ENCODE measurements around the gene TTC21B.
"Not testable (repeated sequence)": the region's sequence is repeated elsewhere in the genome, so short reads cannot be mapped to it uniquely, and the experiment has no call there.

TTC21B gene

DNA sequence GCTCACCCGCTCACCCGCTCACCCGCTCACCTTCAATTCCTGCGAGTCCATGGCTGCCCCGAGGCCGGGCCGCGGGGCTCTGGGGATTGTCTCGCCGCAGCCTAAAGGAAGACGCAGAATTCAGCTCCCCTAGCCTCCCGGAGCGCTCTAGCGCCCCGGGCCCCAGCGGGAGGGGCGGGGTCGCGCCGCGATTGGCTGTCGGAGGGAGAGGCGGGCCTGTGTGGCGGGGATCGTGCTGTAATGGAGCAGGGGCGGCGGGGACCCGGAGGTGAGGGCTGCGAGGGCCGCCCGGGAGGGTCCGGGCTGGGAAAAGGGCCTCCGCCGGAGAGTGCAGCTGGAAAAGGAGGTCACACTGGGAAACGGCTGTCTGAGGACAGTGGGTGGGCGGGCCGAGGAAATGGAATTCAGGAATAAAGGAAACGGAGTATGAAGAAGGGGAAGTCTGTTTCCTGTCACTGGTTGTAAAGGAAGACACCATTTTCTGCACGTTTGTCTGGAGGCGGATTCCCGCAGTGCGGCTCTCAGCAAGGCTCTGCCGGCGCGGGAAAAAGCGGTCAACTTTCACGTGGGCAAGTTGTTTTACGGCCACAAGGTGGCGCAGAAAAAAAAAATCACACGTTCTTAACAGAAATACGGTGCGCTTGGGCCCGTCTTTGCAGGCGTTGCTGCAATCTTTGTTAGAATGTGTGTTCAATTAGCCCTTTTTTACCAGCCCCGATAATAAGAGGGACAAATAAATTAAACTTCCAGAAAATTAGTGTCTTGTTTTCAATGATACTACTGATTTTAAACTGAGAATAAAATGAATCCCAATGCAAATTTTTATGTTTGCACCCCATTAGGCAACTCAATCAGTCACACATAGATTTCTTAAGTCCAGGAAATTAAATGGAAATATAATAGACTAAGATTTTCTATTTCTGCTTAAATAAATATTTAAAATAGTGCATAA is at the start of gene TTC21B:
TSS of gene TTC21B (minus strand) at position 122 of the 952 bp plus-strand sequence. CDS start at position 51, 71 bp downstream.
- DNase-seq, result peak; percentile 78 to 98

DNA sequence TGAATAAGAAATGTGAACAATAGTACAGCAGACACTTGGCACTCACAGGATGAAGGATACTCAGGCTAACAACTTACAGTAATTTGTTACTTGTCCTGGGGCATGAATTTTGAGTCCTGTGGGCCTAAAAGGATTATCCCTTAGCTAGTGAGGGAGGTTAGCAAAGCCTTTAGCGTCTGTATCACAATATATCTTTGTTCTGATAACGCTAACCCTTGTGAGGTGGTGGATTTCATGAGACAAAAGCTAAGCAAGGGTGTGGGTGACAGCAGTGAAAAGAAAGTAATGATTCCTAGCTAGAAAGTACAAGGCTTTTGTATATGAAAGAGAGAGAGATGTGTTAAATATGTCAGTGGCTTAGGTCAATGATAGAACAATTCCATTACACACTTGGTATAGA is 46.8 kb upstream of the TTC21B start:
- DNase-seq, result no peak

DNA sequence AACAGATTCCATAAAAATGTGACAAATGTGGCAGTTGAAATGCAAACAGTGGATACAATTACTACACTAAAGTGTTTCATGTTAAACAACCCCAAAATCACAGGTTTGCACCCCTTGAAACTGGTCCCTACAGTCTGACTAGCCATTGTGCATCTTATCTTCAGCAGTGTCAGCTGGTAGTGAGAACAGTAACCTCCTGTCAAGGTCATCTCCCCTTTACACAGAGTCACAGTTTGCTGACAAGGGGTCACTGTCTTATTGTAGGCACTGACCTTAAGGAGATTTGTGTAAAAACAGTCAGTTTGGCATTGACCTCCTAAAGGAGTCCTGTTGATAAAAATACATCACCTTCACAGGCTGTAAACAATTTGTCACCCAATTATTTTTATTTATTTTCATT is 37.3 kb upstream of the TTC21B start:
- DNase-seq, result no peak

DNA sequence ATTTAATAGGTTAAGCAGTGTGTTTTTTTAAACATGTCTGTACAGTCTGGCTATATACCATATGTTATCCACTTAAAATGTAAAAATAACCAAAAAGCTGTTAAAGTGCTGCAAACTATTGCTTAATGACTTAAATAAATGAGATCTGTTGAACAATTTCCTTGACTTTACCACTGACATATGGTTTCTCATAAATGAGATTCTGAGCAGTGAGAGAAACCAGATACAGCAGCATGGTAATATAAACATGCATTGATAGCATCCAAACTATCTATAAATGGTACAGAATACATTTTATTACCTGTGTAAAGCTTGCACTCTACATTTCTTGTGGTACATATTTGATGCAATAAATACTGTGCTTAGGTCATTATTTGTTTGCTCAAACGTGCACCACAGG is 36.3 kb upstream of the TTC21B start:
- no peak for DNase-seq

DNA sequence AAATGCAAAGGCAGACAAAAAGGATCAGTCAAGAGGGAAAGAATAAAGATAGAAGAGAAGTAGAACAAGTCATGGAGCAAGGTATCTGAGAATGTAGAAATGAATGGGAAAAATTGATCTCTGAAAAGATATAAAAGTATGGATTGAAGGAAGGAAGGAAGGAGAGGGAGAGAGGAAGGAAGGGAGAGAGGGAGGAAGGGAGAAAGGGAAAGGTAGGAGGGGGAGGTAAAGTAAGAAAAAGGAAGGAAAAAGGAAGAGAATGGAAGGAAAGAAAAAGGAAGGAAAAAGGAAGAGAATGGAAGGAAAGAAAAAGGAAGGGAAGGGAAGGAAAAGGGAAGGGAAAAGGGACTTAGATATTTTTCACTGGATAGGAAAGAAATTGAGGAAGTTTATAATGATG is 31.5 kb upstream of the TTC21B start:
- no peak for DNase-seq

DNA sequence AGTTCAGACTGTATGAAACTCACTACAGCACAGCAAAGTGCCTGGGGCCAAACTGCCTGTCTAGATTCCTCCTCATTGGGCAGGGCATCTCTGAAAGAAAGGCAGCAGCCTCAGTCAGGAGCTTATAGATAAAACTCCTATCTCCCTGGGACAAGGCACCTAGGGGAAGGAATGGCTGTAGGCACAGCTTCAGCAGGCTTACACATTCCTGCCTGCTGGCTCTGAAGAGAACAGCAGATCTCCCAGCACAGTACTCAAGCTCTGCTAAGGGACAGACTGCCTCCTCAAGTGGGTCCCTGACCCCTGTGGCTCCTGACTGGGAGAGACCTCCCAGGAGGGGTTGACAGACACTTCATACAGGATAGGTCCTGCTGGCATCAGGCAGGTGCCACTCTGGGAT is 18.6 kb upstream of the TTC21B start:
- not testable (repeated sequence) for DNase-seq

DNA sequence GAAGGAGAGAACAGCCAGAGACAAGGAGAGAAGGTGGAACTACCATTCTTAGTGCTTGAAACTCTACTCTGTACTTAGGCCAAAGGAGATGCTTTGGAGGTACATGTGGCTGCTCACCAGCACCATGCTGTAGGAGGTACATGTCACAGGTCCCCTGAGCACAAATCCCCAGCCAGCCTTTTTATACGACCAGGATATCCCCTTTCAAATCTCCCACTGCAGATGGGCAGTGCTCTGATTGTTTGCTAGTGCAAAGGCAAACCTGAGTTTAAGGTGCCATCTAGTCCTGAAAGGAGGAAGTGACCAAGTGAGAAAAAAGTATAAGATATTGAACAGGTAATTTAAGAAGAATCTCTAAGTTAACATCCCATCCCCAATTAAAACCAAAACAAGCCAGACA is 17.1 kb upstream of the TTC21B start:
- DNase-seq, result no peak

DNA sequence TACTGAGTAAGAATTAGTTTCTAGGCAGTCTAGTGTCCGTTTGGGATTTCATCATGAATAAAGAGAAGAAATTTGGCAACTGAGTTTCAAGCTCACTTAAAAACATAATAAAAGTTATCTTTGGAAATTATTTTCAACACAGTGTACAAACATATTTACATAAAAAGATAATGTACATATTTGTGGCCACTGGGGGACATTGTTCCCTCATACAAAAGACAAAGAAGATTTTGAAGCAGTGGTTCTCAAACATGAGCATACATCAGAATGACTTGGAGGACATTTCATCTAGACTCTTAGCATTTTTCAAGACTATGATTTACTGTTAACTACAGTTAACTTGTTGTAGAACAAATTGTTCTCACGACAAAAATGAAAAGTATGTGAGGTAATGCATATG is 15.7 kb upstream of the TTC21B start:
- no peak for DNase-seq

DNA sequence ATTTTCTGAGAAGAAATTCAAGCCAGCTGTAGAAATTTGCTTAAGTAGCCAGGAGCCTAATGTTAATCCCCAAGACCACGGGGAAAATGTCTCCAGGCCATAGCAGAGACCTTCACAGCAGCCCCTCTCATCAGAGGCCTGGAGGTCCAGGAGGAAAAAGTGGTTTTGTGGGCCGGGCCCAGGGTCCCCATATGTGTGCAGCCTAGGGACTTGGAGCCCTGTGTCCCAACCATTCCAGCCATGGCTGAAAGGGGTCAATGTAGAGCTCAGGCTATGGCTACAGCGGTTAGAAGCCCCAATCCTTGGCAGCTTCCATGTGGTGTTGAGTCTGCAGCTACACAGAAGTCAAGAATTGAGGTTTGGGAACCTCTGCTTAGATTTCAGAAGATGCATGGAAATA is 14.2 kb upstream of the TTC21B start:
- DNase-seq, result no peak

DNA sequence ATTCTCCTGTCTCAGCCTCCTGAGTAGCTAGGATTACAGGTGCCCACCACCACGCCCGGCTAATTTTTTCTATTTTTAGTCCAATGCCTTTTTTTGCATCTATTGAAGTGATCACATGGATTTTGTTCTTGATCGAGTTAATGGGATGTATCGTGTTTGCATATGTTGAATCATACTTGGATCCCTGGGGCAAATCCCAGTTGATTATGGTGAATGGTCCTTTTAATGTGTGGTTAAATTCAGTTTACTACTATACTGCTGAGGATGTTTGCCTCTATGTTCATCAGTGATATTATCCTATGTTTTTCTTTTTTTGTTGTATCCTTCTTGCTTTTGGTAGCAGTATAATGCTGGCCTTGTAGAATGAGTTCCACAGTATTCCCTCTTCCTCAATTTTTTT is 8.2 kb upstream of the TTC21B start:
- DNase-seq, result no peak

DNA sequence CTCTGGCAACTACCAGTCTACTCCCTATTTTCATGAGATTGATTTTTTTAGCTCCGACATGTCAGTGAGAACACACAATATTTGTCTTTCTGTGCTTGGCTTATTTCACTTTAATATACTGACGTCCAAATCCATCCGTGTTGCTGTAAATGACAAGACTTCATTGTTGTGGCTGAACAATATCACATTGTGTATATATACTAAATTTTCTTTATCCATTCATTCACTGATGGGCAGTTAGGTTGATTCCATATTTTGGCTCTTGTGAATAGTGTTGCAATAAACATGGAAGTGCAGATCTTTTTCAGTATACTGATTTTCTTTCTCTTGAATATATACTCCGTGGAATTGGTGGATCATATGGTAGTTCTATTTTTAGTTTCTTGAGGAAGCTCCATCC is 5.8 kb upstream of the TTC21B start:
- no peak for DNase-seq

DNA sequence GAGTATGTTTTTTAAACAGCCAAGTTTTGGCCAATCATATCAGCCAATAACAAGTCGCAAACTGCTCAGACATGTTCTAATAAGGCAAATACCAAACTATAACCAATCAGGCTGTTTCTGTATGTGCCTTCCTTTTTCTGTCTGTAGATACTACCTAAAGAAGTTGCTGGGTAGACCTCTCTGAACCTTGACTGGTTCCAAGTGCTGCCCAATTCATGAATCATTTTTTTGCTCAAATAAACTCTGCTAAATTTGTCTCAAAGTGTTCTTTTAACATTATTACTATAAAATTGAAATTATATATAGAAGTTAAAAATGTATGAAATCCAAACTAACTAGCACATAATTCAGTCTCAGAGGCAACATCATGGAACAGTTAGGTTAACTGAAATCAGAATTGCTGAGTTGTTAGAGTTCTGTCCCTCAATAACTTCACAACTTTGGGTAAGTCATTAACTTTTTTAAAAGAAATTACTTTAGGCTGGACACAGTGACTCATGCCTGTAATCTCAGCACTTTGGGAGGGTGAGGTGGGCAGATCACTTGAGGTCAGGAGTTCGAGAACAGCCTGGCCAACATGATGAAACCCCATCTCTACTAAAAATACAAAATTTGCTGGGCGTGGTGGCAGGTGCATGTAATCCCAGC is 4.9 kb upstream of the TTC21B start:
- no peak for DNase-seq

DNA sequence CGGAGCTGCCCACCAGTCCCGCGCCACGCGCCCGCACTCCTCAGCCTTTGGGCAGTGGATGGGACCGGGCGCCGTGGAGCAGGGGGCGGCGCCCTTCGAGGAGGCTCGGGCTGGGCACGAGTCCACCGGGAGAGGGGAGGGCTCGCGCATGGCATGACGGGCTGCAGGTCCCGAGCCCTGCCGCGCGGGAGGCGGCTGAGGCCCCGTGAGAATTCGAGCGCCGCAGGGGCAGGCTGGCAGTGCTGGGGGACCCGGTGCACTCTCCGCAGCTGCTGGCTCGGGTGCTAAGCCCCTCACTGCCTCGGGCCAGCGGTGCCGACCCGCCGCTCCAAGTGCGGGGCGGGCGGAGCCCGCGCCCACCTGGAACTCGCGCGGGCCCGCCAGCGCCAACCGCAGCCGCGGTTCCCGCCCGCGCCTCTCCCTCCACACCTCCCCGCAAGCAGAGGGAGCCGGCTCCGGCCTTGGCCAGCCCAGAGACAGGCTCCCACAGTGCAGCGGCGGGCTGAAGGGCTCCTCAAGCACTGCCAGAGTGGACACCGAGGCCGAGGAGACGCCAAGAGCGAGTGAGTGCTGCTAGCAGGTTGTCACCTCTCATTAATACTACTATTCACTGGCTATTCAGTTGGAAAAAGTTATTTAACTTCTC is 3.6 kb upstream of the TTC21B start:
- no peak for DNase-seq

DNA sequence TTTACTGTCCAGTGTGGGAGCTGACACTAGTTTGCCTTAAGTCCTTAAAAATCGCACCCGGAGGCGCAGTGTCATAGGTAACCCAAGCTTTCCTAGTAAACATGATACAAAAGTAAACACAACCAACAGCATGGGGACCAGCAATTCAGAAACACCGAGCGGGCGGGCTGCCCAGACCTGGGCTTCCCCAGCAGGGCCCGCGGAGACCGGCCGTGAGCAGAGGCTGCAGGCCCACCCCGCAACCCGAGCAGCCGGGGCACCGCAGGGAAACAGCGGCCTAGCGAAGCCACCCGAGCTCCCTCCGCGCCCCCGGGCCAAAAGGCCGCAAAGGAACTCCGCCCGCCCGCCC is 296 bp downstream of the TTC21B start:
- DNase-seq, result no peak

DNA sequence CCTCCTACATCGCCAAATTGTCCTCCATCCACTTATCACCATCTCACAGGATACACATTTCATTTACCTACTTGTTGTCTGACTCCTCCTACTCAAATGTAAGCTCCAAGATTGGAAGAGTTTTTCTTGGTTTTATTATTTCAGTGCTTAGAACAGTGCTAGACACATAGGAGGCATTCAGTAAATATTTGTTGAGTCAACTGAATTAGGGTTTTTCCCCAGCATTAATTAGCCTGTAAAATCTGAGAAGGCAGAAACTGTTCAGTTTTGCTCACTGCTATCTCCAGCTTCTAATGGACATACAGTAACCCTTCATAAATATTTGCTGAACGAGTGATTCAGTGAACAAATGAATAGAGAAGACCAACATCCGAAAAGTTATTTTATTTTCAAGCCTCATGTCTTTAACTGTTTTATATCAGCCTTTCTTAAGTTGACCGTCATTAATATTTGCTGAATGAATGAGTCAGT is 800 bp downstream of the TTC21B start:
- peak in 1 of 2 experiments; percentile 29 for DNase-seq

DNA sequence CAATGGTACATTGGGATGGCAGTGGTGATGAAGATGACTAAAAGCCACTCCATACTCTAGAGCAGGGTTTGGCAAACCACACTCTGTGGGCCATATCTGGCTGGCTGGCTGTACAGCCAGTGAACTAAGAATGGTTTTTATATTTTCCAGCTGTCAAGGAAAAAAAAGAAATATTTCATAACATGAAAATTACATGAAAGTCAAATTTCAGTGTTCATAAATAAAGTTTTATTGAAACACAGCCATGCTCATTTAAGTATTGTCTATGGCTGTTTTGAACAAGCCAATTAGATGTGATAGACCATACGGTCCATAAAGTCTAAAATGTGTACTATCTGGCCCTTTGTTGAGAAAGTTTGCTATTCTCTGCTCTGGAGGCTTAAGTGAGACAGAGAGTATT is 1.5 kb downstream of the TTC21B start:
- DNase-seq, result no peak

DNA sequence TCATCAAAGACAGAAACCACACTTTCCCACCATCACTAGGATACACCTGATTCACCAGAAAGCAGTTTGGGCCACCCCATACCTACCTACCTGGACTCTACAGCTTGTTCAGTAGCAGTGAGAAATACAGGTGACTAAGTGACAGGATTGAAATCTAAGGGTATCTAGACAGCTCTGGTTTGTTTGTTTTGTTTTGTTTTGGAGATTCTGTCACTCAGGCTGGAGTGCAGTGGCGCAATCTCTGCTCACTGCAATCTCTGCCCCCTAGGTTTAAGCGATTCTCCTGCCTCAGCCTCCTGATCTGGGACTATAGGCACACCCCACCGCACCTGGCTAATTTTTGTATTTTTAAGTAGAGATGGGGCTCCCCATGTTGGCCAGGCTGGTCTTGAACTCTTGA is 3.1 kb downstream of the TTC21B start:
- DNase-seq, result no peak

DNA sequence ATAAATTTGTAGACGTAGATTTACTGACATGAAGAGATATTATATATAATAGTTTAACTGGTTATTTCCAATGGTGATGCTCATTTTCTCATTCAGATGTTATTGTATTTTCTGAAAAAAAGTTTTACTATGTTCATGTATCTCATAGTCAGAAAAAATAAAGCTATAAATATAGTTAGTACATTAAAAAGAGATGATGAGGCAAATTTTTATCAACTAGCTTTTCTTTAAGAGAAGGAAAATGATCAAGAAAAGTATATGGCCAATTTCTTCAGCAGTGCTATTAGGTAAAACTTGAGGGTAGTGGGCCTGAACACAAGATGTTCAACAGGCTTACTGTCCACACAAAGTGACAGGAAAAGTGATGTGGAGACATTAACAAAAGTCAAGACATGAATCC is 11.7 kb downstream of the TTC21B start:
- DNase-seq, result no peak

DNA sequence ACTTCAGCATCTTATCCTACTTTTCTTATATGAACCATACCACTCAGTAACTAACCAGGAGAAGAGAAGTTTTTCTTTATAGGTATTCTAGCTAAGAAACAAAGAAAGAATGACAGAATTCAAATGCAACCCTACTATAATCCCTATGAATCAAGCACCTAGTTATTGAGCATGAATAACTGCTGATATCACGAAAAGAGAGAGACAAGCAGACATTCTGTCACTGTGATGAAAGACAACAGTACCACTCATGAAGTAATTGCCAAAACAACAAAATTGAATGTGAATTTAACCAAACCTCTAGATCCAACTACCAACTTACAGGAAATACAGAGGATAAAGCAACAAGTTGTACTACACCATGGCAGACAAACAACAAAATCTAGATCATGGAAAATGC is 15.3 kb downstream of the TTC21B start:
- DNase-seq, result no peak

DNA sequence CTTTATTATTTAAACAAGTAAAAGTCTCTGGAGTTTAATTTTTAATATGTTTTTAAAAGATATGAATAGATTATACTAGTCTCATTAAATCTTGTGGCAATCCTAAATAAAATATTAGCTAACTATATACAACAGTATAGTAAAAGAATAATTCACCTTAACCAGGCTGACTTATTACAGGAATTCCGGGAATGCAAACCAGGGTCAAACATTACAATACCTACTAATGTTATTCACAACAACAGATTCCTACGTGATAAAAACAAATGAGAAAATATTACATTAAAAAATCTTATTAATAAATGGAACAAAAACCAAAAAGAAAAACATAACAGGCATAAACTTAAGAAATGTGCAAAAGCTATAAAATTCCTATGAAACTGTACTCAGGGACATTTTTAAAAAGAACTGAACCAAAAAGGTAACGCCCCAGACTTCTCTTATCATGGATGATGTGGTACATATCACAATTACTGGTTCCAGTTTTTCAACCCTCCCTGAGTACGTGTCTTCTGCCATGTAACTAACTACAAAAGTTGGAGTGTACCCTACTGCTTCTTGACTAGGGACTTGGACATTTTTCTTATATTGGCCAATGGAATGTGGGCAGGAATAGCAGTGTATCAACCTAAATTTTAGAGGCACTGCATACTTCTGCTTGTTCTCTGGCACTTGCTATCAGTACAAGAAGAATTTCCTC is 20.2 kb downstream of the TTC21B start:
- DNase-seq, result no peak

DNA sequence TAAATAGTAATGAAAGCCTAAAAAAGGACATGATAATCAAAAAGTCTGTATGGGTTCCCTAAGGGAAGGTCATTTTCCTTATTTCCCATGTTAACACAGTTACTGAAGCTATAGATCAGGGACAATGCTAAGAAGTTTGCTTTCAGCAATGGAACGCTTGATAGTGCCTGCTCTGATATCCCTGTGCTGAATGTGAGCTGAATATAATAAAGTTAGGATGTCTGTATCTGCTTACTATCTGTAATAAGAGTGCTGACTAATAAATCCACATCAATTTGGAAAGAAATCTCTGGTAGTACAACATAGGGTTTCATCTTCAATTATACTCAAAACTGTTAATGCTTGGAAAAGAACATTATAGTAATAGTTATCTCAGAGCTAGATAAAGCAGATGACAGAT is 25.8 kb downstream of the TTC21B start:
- no peak for DNase-seq

DNA sequence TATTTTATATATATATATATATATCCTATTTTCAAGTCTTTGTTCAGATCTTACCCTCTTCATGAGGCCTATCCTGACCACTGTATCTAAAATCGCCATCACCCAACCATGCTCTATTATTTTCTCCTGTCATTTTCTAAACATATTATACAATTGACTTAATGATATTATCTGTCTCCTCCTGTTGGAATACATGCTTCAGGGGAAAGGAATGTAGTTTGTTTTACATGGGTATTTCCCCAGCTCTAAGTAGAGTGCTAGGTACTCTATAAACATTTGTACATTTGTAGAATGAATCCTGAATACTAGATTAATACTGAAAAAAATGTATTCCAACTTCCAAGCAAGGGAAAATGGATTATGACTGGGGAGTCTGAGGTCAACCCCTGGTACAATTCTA is 26.2 kb downstream of the TTC21B start:
- DNase-seq, result no peak

DNA sequence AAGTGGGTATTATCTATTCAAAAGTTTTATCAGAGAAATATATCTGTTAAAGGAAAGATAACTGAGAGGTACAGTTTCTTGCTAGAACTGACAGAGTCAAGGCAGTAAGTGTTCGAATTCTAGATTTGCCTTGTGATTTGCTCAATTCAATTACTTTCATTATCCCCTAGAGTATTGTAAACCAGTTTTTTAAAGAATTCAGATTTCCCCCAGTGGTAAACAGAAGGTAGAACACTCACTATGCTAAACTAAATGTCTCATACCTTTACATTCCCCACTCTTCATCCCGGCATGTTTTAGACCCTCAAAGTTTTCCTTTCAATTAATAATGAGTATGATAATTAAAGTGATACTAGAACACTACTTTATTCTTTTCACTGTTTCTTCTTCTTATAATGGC is 28.6 kb downstream of the TTC21B start:
- DNase-seq, result no peak

Data from SW 1271 (cell line).